Lower leg skin (tissue), 3 donors: Measurements from ENCODE around the gene C10orf71.

Experiments
- POLR2A ChIP-seq, 2 donors: fragments of 450-650 bp; IDR thresholded peaks; one replicate each; pipeline ENCODE4 v1.6.1; 2016 to 2017; ENCODE audit warnings: antibody characterized with exemption in 2 of 2, mild to moderate bottlenecking in 1 of 2, moderate library complexity in 1 of 2
- TF ChIP-seq, protein P1 (sequence below), 3 donors: fragments of 450-650 bp; IDR thresholded peaks; one replicate each; pipeline ENCODE4 v1.5.1; 2016; ENCODE audit warnings: antibody characterized with exemption in 3 of 3, mild to moderate bottlenecking in 3 of 3, moderate library complexity in 2 of 3

DNA sequence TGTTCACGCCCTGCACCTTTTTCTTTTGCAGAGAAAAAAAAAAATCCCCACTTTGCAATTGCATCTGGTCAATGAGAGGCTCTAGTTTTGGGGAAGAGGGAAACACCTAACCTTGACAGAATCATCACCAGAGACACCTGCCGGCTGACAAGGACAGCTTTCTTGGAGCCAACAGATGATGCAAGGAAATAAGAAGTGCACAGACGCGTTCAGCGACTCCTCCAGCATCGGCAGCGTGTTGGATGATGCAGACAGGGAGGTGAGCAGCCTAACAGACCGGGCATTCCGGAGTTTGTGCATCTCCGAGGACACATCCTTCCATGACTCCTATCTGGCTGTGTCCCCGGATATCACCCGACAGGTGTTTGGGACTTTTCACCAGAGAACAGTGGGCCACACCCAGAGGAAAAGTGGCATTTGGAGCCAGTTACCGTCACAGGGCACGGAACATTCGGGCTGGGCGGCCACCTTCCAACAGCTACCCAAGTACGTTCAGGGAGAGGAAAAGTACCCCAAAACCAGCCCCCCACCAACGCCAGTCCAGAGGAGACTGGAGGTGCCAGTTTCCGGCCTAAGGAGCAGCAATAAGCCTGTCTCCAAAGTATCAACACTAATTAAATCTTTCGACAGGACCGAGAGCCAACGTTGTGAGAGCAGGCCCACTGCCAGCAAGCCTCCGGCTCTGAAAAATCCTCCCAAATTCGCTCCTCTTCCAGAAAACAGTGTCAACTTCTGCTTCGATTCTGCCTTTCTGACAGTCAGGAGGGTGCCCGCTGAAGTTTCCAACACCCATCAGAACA lies 23.6 kb downstream of the C10orf71 start:
- TF ChIP-seq, protein P1, sequence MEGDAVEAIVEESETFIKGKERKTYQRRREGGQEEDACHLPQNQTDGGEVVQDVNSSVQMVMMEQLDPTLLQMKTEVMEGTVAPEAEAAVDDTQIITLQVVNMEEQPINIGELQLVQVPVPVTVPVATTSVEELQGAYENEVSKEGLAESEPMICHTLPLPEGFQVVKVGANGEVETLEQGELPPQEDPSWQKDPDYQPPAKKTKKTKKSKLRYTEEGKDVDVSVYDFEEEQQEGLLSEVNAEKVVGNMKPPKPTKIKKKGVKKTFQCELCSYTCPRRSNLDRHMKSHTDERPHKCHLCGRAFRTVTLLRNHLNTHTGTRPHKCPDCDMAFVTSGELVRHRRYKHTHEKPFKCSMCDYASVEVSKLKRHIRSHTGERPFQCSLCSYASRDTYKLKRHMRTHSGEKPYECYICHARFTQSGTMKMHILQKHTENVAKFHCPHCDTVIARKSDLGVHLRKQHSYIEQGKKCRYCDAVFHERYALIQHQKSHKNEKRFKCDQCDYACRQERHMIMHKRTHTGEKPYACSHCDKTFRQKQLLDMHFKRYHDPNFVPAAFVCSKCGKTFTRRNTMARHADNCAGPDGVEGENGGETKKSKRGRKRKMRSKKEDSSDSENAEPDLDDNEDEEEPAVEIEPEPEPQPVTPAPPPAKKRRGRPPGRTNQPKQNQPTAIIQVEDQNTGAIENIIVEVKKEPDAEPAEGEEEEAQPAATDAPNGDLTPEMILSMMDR (IDR thresholded peaks at IDR 0.05): no peak
- TF ChIP-seq POLR2A (IDR thresholded peaks at IDR 0.05): no peak
